ENCODE measurements around the gene SPDYE16.
"Not testable (repeated sequence)": the region's sequence is repeated elsewhere in the genome, so short reads cannot be mapped to it uniquely, and the experiment has no call there.

GRCh38 chr7:76572296-76572695 is 29.2 kb upstream of the SPDYE16 start:
- not testable (repeated sequence) for TF ChIP-seq PATZ1 (CRISPR knock-in tag; IDR thresholded peaks at IDR 0.05; ENCODE audit: borderline replicate concordance); ESRRG (CRISPR knock-in tag; IDR thresholded peaks at IDR 0.05); RARB (CRISPR knock-in tag; IDR thresholded peaks at IDR 0.05); SNAI2 (CRISPR knock-in tag; IDR thresholded peaks at IDR 0.05); GLIS3 (CRISPR knock-in tag; IDR thresholded peaks at IDR 0.05); TOX (CRISPR knock-in tag; IDR thresholded peaks at IDR 0.05; ENCODE audit: borderline replicate concordance); BACH2 (CRISPR knock-in tag; IDR thresholded peaks at IDR 0.05; ENCODE audit: borderline replicate concordance); ZNF8 (CRISPR knock-in tag; IDR thresholded peaks at IDR 0.05); ZFP3 (CRISPR knock-in tag; IDR thresholded peaks at IDR 0.05); CSDC2 (CRISPR knock-in tag; IDR thresholded peaks at IDR 0.05); ARNTL (CRISPR knock-in tag; IDR thresholded peaks at IDR 0.05; ENCODE audit: borderline replicate concordance, low read depth); TCF4 (CRISPR knock-in tag; IDR thresholded peaks at IDR 0.05; ENCODE audit: borderline replicate concordance); ZFP30 (CRISPR knock-in tag; IDR thresholded peaks at IDR 0.05)
- TF ChIP-seq, protein P1, sequence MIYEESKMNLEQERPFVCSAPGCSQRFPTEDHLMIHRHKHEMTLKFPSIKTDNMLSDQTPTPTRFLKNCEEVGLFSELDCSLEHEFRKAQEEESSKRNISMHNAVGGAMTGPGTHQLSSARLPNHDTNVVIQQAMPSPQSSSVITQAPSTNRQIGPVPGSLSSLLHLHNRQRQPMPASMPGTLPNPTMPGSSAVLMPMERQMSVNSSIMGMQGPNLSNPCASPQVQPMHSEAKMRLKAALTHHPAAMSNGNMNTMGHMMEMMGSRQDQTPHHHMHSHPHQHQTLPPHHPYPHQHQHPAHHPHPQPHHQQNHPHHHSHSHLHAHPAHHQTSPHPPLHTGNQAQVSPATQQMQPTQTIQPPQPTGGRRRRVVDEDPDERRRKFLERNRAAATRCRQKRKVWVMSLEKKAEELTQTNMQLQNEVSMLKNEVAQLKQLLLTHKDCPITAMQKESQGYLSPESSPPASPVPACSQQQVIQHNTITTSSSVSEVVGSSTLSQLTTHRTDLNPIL (CRISPR knock-in tag; IDR thresholded peaks at IDR 0.05; ENCODE audit: low read depth): not testable (repeated sequence)

All from SK-N-SH treated with all-trans-retinoic acid at 6 μM for 48 hours (cell line).